ENCODE results near the gene SPINT2.

SPINT2 gene

GRCh38 chr19:38288123-38288855 lies 23.9 kb downstream of the SPINT2 start:
- intact Hi-C loops (cut with DNase I) = no loop called here
- peak in 1 of 10 donors; percentile 71 for DNase-seq

DNA sequence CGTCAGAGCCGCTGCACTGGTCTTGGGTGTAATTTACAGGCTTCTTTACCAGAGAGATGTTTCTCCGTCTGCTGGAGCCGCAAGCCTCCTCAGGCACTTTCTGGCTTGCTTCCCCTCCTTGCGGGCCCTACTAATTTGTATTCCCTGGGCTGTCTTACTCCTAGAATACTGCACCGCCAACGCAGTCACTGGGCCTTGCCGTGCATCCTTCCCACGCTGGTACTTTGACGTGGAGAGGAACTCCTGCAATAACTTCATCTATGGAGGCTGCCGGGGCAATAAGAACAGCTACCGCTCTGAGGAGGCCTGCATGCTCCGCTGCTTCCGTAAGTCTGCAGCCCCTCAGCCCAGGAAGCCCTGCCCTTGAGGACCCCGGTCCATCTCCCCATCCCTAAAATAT lies 25.6 kb downstream of the SPINT2 start:
- intact Hi-C loops (cut with DNase I) = no loop called here
- DNase-seq = peak in 1 of 10 donors; percentile 46

DNA sequence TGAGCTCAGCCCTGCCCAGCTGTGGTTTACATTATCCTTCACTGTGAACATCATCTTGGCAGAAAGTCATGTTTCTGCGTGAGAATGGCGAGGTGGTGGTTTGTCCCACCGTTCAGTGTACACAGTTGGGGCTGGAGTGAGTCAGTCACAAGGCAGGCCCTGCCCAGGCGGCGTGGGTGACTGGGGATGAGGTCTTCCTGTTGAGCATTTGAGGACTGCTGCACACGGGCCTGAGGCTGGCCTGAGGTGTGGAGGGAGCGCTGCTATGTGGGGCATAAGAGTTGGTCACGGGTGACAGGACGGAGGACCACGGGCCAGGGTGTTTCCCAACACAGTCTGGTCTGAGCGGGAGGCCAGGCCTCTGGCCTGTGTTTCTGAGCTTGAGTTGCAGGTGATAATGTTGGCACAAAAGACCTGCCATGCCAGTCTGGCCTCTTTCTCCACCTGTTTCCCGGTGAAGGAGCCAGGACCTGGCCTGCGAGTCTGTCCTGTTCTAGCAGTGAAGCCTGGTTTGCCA lies 26.3 kb downstream of the SPINT2 start:
- intact Hi-C loops (cut with DNase I) = no loop called here
- peak in 3 of 10 donors; percentile 44 to 90 (median 79) for DNase-seq

GRCh38 chr19:38291855-38292254 lies 27.5 kb downstream of the SPINT2 start:
- DNase-seq = peak in 1 of 10 donors; percentile 70
- intact Hi-C loops (cut with DNase I) = no loop called here

DNA sequence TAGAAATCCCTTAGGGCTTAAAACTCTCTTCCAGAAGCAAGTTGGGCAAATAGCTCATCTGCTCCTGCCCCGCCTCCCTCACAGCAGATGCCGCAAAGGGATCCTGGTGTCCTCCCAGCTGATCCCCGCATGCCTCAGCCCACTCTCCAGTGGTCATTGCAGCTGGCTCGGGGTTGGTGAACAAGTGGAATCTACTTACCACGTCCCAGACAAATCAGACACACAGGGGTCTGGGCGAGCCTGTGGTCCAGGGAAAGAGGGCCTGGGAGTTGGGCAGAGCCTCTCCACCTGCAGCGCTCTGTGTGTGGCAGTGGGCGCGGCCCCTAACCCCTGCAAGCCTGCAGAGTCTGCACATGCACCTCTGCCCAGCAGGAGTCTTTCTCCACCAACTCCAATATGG lies 28.9 kb downstream of the SPINT2 start:
- intact Hi-C loops (cut with DNase I) = no loop called here
- peak in 1 of 10 donors; percentile 71 for DNase-seq

DNA sequence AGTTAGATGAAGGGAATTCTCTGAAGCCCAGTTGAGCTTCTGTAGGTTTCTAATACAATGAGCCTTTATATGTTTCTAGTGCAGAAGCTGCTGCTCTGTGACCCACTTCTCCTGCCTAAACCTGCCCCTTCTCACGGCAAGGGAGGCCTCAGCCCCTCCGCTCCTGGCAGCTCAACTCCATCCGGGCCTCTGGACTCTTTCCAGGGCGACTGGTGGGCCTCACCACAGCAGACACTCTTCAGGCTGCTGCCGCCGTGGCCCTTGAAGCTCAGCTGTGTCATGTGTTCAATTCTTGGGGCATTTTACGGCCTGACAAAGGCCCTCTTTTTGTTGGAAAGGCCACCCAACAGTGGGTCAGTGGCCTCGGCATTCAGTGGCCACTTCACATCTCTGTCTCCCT lies 29.7 kb downstream of the SPINT2 start:
- intact Hi-C loops (cut with DNase I) = no loop called here
- DNase-seq = peak in 3 of 10 donors; percentile 24 to 47 (median 37)

GRCh38 chr19:38298821-38299680 lies 34.7 kb downstream of the SPINT2 start:
- intact Hi-C loops (cut with DNase I) = no loop called here

DNA sequence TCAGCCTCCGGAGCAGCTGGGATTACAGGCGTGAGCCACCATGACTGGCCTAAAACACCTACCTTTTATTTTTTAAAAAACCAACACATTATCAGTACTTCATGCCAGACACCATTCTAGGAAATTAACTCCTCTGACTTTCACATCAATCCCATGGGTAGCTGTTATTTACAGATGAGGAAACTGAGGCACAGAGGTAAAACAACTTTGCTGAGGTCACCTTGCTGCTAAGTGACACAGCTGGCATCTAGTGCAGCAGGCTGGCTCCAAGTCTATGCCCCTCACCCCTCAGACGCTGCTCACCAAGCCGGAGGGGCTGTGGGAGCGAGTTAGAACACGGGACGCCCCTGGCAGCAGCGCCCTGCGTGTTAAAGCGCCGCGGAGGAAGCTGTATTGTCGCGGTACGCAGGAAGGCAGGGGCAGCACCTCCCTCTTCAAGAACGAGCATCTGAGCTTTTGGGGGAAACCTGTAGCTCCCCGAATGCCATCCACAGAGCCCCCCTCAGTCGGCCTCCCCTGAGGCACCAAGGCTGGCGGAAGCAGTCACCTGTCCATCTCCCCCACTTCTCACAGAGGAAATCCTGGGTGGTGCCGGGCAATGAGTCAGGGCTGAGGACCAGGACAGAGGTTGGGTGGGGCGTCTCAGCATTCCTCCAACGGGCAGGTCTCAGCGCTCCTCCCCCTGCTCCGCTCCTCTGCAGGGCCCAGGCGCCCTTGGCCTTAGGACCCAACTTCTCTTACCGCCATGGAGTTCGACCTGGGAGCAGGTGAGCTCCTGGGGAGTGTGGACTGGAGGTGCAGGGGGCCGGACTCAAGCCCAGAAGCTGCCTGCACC lies 39.4 kb downstream of the SPINT2 start, which contains the start of gene C19orf33:
Gene C19orf33 (plus strand): TSS at position 735 of the 835 bp plus-strand sequence. CDS start 11 bp downstream, at position 746.
- DNase-seq = no peak

More at GRCh38 chr19:38298821-38299680, 34.7 kb downstream of the SPINT2 start:
- DNase-seq = peak in 1 of 10 donors; percentile 64

DNA sequence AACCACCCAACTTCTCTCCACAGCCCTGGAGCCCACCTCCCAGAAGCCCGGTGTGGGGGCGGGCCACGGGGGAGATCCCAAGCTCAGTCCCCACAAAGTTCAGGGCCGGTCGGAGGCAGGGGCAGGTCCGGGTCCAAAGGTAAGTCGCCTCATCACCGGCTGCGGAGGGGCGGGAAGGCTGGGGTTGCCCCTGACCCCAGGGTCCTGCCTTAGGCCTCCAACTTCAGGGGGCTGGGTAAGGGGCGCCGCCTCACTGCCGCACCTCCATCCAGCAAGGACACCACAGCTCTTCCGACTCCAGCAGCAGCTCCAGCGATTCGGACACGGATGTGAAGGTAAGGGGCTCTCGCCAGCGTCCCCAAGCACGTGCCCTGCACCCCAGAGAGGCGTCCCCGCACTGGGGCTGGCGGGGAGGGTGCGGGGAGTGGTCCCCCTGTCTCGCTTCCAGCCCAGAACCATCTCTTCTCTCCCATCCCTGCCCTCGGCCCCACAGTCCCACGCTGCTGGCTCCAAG lies 40.0 kb downstream of the SPINT2 start:
- intact Hi-C loops (cut with DNase I) = no loop called here
- peak in 1 of 10 donors; percentile 85 for DNase-seq

More for the DNA sequence above, 39.4 kb downstream of the SPINT2 start, which contains the start of gene C19orf33:
- intact Hi-C loops (cut with DNase I) = no loop called here

DNA sequence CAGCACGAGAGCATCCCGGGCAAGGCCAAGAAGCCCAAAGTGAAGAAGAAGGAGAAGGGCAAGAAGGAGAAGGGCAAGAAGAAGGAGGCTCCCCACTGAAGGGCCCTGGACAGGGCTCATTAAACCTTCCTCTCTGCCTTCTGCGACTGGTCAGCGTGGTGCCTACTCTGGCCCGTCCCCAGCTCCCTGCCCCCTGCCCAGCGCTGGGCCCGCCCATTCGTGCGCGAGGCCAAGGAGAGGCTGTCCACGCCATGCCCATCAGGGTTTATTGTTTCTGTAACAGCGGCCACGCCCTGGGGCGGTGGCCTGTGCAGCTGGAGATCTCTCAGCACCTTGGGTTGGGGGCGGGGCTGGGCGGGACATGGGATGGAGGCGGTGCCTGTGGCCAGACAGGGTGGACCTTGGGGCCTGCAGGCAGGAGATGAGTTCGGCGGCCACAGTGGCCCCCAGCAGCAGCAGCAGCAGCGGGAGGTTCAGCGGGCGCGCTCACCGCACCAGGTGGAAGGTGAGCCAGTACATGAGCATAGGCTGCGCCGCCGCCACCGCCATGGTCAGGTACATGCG lies 40.6 kb downstream of the SPINT2 start:
- intact Hi-C loops (cut with DNase I) = no loop called here
- no peak for DNase-seq

- no peak for DNase-seq
- intact Hi-C loops (cut with DNase I) = no loop called here
Measured at GRCh38 chr19:38306236-38306635, 41.9 kb downstream of the SPINT2 start.

GRCh38 chr19:38307076-38307475 lies 42.7 kb downstream of the SPINT2 start:
- intact Hi-C loops (cut with DNase I) = no loop called here
- no peak for DNase-seq

DNA sequence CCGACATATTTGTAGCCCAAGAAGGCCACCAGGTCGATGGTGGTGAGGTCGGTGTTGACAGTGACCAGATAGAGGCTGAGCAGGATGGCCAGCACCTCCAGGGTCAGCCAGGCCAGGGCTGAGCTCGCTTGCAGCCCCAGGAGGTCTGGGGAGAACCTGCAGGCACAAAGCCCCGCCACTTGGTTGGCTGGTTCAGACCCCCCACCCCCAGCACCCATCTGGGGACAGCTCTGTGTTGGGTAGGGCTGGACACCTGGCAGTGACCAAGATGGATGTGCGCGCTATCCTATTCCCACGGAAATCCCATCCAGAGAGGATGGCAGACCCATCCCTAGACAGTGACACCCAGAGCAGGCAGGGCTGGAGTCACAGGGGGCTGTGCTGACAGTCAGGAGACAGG lies 43.2 kb downstream of the SPINT2 start:
- intact Hi-C loops (cut with DNase I) = no loop called here
- DNase-seq = no peak

- no peak for DNase-seq
Measured at GRCh38 chr19:38308006-38308766, 43.8 kb downstream of the SPINT2 start.

GRCh38 chr19:38308926-38309614 lies 44.7 kb downstream of the SPINT2 start:
- DNase-seq = peak in 1 of 10 donors; percentile 67
- intact Hi-C loops (cut with DNase I) = no loop called here

More at GRCh38 chr19:38308006-38308766, 43.8 kb downstream of the SPINT2 start:
- intact Hi-C loops (cut with DNase I) = no loop called here

DNA sequence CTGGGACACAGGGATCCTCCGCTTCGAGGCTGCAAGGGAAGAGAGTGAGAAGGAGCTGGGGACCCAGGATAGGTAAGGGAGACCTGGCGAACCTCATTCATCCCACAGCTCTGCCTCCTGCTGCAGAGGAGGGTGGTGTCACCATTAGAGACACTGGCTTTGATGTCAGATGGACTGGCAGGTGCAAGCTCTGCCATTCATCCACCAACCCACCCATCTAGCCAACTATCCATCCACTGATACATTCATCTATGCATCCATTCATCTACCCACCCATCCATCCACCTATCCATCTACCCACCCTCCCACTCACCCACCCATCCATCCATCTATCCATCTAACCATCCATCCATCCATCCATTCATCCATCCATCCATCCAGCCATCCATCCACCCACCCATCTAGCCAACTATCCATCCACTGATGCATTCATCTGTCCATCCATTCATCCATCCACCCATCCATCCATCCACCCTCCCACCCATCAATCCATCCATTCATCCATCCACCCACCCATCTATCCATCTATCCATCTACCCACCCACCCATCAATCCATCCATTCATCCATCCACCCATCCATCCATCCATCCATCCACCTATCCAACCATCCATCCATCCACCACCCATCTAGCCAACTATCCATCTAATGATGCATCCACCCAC lies 45.4 kb downstream of the SPINT2 start:
- intact Hi-C loops (cut with DNase I) = no loop called here
- no peak for DNase-seq

DNA sequence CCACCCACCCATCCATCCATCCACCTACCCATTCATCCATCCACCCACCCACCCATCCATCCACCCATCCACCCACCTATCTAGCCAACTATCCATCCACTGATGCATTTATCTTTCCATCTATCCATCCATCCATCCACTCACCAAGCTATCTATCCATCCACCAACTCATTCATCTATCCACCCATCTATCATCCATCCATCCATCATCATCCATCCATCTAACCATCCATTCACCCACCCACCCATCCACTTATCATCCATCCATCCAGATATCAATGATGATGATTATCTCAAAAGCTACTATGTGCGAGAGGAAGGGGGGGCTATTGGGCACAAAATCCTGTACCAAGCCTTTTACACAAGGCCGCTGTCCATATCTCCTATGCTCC lies 45.9 kb downstream of the SPINT2 start:
- intact Hi-C loops (cut with DNase I) = no loop called here
- no peak for DNase-seq

- intact Hi-C loops (cut with DNase I) = no loop called here
- no peak for DNase-seq
Measured at GRCh38 chr19:38310986-38311385, 46.6 kb downstream of the SPINT2 start.

Measured in posterior cingulate gyrus (tissue), 11 donors.